GM18858 (cell line): ENCODE results near the gene ARHGEF40.
A peak's percentile ranks its signal among the peaks of the same experiment; 100 is the strongest.

ENCODE experiments used
- ATAC-seq: cut with Tn5 transposase; IDR thresholded peaks from one replicate; pipeline ENCODE4 v1.9.1; 2021; ENCODE audit not compliant: unreplicated experiment

ARHGEF40 gene

GRCh38 chr14:21078726-21079125 is 8.6 kb downstream of the ARHGEF40 start:
- ATAC-seq, result no peak

- ATAC-seq, result no peak
Observed at GRCh38 chr14:21081521-21082142, 11.5 kb downstream of the ARHGEF40 start.

- ATAC-seq, result no peak
Observed at GRCh38 chr14:21083565-21084325, 13.6 kb downstream of the ARHGEF40 start.

GRCh38 chr14:21084396-21084795 is 14.3 kb downstream of the ARHGEF40 start:
- ATAC-seq, result no peak

GRCh38 chr14:21084998-21085853 is 15.1 kb downstream of the ARHGEF40 start:
- ATAC-seq, result no peak

GRCh38 chr14:21086908-21087293 is 16.8 kb downstream of the ARHGEF40 start:
- ATAC-seq, result no peak

- peak; percentile 40 for ATAC-seq
Observed at GRCh38 chr14:21087294-21088091, 17.4 kb downstream of the ARHGEF40 start.

GRCh38 chr14:21088687-21089086 is 18.6 kb downstream of the ARHGEF40 start:
- ATAC-seq, result no peak

- no peak for ATAC-seq
Observed at GRCh38 chr14:21089271-21089670, 19.2 kb downstream of the ARHGEF40 start.

GRCh38 chr14:21089877-21090193 is 19.7 kb downstream of the ARHGEF40 start:
- no peak for ATAC-seq

GRCh38 chr14:21090194-21090939 is 20.3 kb downstream of the ARHGEF40 start:
- no peak for ATAC-seq

- no peak for ATAC-seq
Observed at GRCh38 chr14:21090940-21091663, 21.0 kb downstream of the ARHGEF40 start.

- ATAC-seq, result no peak
Observed at GRCh38 chr14:21091821-21092272, 21.7 kb downstream of the ARHGEF40 start.

- ATAC-seq, result peak; percentile 69
Observed at GRCh38 chr14:21092273-21093011, 22.3 kb downstream of the ARHGEF40 start.

GRCh38 chr14:21093018-21093417 is 22.9 kb downstream of the ARHGEF40 start:
- ATAC-seq, result no peak

GRCh38 chr14:21093769-21094681 is 23.9 kb downstream of the ARHGEF40 start:
- no peak for ATAC-seq

- no peak for ATAC-seq
Observed at GRCh38 chr14:21095430-21096205, 25.5 kb downstream of the ARHGEF40 start.
